Liver (tissue), 9 donors: Measurements from ENCODE around the gene CNPY3. TPM values are rescaled to one million over a fixed set of nuclear protein-coding genes. Genes with fewer than 3 reads are reported as not detected.

Experiments
- DNase-seq: peaks from one replicate; pipeline ENCODE4 v3.0.0-alpha.2; 2017; ENCODE audit warnings: low spot score
- H3K27ac ChIP-seq, 2 donors: one replicate each; pipeline ENCODE4 v1.7.0; 2013; ENCODE audit warnings: inconsistent platforms in 2 of 2, low read length in 2 of 2, control low read depth in 1 of 2, low read depth in 1 of 2, mild to moderate bottlenecking in 1 of 2
- H3K27me3 ChIP-seq, 4 donors: one replicate each; pipeline versions ENCODE4 v1.6.1 to v1.7.0; 2013; ENCODE audit warnings: low read length in 3 of 4, inconsistent platforms in 1 of 4, mild to moderate bottlenecking in 1 of 4, moderate library complexity in 1 of 4; ENCODE audit not compliant: control insufficient read depth in 4 of 4, insufficient read depth in 4 of 4
- H3K36me3 ChIP-seq, 4 donors: one replicate each; pipeline versions ENCODE4 v1.6.1 to v1.7.0; 2013; ENCODE audit warnings: low read length in 3 of 4, mild to moderate bottlenecking in 3 of 4, low read depth in 1 of 4, moderate library complexity in 1 of 4; ENCODE audit not compliant: control insufficient read depth in 4 of 4, insufficient read depth in 3 of 4
- H3K4me1 ChIP-seq, 4 donors: one replicate each; pipeline versions ENCODE4 v1.6.1 to v1.7.0; 2013; ENCODE audit warnings: low read length in 3 of 4, mild to moderate bottlenecking in 3 of 4, moderate library complexity in 1 of 4; ENCODE audit not compliant: control insufficient read depth in 4 of 4, insufficient read depth in 4 of 4
- H3K4me3 ChIP-seq, 3 donors: one replicate each; pipeline versions ENCODE4 v1.6.1 to v1.7.0; 2013; ENCODE audit warnings: low read length in 3 of 3, control low read depth in 1 of 3, low read depth in 1 of 3, mild to moderate bottlenecking in 1 of 3
- H3K9ac ChIP-seq, 2 donors: one replicate each; pipeline ENCODE4 v1.7.0; 2013; ENCODE audit warnings: low read length in 2 of 2, mild to moderate bottlenecking in 2 of 2, moderate library complexity in 2 of 2, control low read depth in 1 of 2, low read depth in 1 of 2
- H3K9me3 ChIP-seq, 4 donors: one replicate each; pipeline versions ENCODE4 v1.6.1 to v1.7.0; 2013; ENCODE audit warnings: low read length in 3 of 4; ENCODE audit not compliant: control insufficient read depth in 4 of 4
- EGR1 ChIP-seq, 2 donors: IDR thresholded peaks; 2 replicates each; pipeline ENCODE4 v1.6.1; 2016 to 2018; ENCODE audit warnings: antibody characterized with exemption in 2 of 2, low read depth in 2 of 2
- FOXA1 ChIP-seq: IDR thresholded peaks from 2 replicates; pipeline ENCODE4 v1.6.1; 2016; ENCODE audit warnings: antibody characterized with exemption
- FOXA2 ChIP-seq: IDR thresholded peaks from 2 replicates; pipeline ENCODE4 v1.6.1; 2016; ENCODE audit warnings: antibody characterized with exemption
- GABPA ChIP-seq, 2 donors: IDR thresholded peaks in 1 of 2; conservative IDR thresholded peaks in 1 of 2; 2 replicates each; pipeline ENCODE4 v1.6.1; 2016; ENCODE audit warnings: antibody characterized with exemption in 2 of 2, mild to moderate bottlenecking in 1 of 2, moderate library complexity in 1 of 2
- HNF4A ChIP-seq, 2 donors: conservative IDR thresholded peaks; 2 replicates each; pipeline ENCODE4 v1.6.1; 2016; ENCODE audit warnings: antibody characterized with exemption in 2 of 2, mild to moderate bottlenecking in 2 of 2
- HNF4G ChIP-seq: IDR thresholded peaks from 2 replicates; pipeline ENCODE4 v1.6.1; 2016; ENCODE audit warnings: antibody characterized with exemption
- JUND ChIP-seq, 2 donors: IDR thresholded peaks; 2 replicates each; pipeline ENCODE4 v1.6.1; 2016; ENCODE audit warnings: antibody characterized with exemption in 2 of 2
- NR2F2 ChIP-seq: IDR thresholded peaks from 2 replicates; pipeline ENCODE4 v1.6.1; 2016; ENCODE audit warnings: antibody characterized with exemption
- RAD21 ChIP-seq, 2 donors: IDR thresholded peaks; 2 replicates each; pipeline ENCODE4 v1.6.1; 2016; ENCODE audit warnings: antibody characterized with exemption in 2 of 2, mild to moderate bottlenecking in 2 of 2
- RXRA ChIP-seq, 2 donors: IDR thresholded peaks; 2 replicates each; pipeline ENCODE4 v1.6.1; 2017 to 2018; ENCODE audit warnings: antibody characterized with exemption in 2 of 2, mild to moderate bottlenecking in 1 of 2
- SP1 ChIP-seq: IDR thresholded peaks from 2 replicates; pipeline ENCODE4 v1.6.1; 2018; ENCODE audit warnings: antibody characterized with exemption, mild to moderate bottlenecking
- TAF1 ChIP-seq: conservative IDR thresholded peaks from 2 replicates; pipeline ENCODE4 v1.6.1; 2016; ENCODE audit warnings: antibody characterized with exemption, mild to moderate bottlenecking
- YY1 ChIP-seq: IDR thresholded peaks from 2 replicates; pipeline ENCODE4 v1.6.1; 2016; ENCODE audit warnings: antibody characterized with exemption, mild to moderate bottlenecking
- WGBS: extraction: QIAGEN DNeasy Blood & Tissue Kit; methylation state at CpG from one replicate; pipeline ENCODE4 v1.1.7; 2013; 5-methylcytosine and 5-hydroxymethylcytosine counted together
- polyA plus RNA-seq, 2 donors: library from polyadenylated mRNA; stranded (reverse) in 1 of 2; unstranded in 1 of 2; fragments of 200-250 nt in 1 of 2; fragments of >200 nt in 1 of 2; fragmentation: Nextera tagmentation in 1 of 2; extraction: Ambion mirVana in 1 of 2; gene quantifications; one replicate each; pipeline versions ENCODE4 v1.2.1 to v1.2.3, GENCODE V29; 2013 to 2015
- total RNA-seq, 2 donors: library from RNA; depleted of rRNA; stranded (reverse); fragments of >200 nt; gene quantifications; one replicate each; pipeline ENCODE4 v1.2.3, GENCODE V29; 2014
- TF ChIP-seq, protein P1 (sequence below): fragments of 150-350 bp; IDR thresholded peaks from 2 replicates; pipeline ENCODE4 v1.5.1; 2017; ENCODE audit warnings: improper control_type of control experiment, low read depth, low read length; ENCODE audit not compliant: missing input control
- TF ChIP-seq, protein P2 (sequence below): IDR thresholded peaks from 2 replicates; pipeline ENCODE4 v1.6.1; 2016; ENCODE audit warnings: antibody characterized with exemption
- TF ChIP-seq, protein P3 (sequence below): IDR thresholded peaks from 2 replicates; pipeline ENCODE4 v1.6.1; 2016; ENCODE audit warnings: antibody characterized with exemption, mild to moderate bottlenecking
- TF ChIP-seq, protein P4 (sequence below): IDR thresholded peaks from 2 replicates; pipeline ENCODE4 v1.6.1; 2016; ENCODE audit warnings: antibody characterized with exemption
- TF ChIP-seq, protein P5 (sequence below): IDR thresholded peaks from 2 replicates; pipeline ENCODE4 v1.6.1; 2016; ENCODE audit warnings: antibody characterized with exemption
- donor health status: healthy.
- donor health status: healthy.
- donor health status: healthy.
- donor health status: healthy.
- donor health status: healthy.

The CNPY3 gene
- total and polyA plus RNA-seq, 4 donors, result 17.2 to 41.0 (median 27.2) TPM

DNA sequence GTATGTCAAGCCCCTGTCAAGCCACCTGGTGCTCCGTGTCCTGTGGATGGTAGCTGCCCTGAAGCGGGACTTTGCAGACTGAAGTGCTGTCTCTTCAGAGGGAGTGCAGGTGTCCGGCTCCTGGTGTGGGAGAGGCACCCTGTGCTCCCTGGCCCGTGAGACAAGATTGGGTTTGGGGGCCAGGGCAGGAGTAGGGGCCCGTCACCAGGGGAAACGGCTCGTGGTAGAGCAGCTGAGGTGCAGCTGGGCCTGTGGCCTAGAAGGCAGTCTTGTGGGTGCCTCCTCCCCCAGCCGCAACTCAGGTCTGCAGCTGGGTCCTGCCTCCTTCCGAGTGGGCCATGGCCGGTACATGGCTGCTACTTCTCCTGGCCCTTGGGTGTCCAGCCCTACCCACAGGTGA lies 13.5 kb upstream of the CNPY3 start, which contains the start of gene PTCRA:
PTCRA (plus strand) TSS at position 322 of the 400 bp plus-strand sequence; CDS start at position 339, 17 bp downstream.
- TF ChIP-seq, protein P1, sequence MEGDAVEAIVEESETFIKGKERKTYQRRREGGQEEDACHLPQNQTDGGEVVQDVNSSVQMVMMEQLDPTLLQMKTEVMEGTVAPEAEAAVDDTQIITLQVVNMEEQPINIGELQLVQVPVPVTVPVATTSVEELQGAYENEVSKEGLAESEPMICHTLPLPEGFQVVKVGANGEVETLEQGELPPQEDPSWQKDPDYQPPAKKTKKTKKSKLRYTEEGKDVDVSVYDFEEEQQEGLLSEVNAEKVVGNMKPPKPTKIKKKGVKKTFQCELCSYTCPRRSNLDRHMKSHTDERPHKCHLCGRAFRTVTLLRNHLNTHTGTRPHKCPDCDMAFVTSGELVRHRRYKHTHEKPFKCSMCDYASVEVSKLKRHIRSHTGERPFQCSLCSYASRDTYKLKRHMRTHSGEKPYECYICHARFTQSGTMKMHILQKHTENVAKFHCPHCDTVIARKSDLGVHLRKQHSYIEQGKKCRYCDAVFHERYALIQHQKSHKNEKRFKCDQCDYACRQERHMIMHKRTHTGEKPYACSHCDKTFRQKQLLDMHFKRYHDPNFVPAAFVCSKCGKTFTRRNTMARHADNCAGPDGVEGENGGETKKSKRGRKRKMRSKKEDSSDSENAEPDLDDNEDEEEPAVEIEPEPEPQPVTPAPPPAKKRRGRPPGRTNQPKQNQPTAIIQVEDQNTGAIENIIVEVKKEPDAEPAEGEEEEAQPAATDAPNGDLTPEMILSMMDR, result no peak
- TF ChIP-seq YY1 (no peak), RXRA (IDR thresholded peaks at IDR 0.05) (no peak), SP1 (no peak), JUND (IDR thresholded peaks at IDR 0.05) (no peak), RAD21 (IDR thresholded peaks at IDR 0.05) (no peak), EGR1 (IDR thresholded peaks at IDR 0.05; ENCODE audit: low read depth in 2 of 2) (no peak), TAF1 (no peak), GABPA (IDR thresholded peaks at IDR 0.05 in 1 of 2, conservative IDR thresholded peaks at IDR 0.05 in 1 of 2) (no peak)
- Histone ChIP-seq H3K27me3 (no peaks in the 10 kb centered on the region), H3K4me3 (no peak within 1 kb of the TSS), H3K9me3 (no peaks in the 10 kb centered on the region), H3K9ac (no peak within 1 kb of the TSS), H3K36me3 (no peaks in the 10 kb centered on the region), H3K4me1 (peaks cover 0 to 6% (median 3%) of the 10 kb centered on the region in 4 donors), H3K27ac (no peak within 1 kb of the TSS)
- DNase-seq, result no peak
- 89% methylated on average over 10 of the region's 10 CpGs for WGBS

DNA sequence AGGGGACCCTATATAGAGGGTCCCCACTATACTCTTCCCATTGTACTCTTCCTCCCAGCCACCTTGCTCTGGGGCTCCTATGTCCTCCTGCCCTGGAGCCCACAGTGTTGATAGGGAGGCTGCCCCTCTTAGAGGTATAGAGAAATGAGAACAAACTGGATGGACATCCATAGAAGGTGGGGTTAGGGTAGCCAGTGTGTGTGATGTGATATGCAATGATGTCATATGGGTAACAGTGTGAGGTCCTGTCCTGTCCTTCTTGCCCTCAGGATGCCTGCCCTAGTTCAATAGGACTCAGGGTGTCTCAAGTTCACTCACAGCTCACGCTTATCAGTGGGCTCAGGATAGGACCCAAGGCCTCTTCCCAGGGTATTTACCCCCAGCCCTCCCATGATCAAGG lies 13.0 kb upstream of the CNPY3 start:
- WGBS, result 93% methylated on average over 1 of the region's 1 CpG
- no peak for DNase-seq
- Histone ChIP-seq H3K9ac (no peak overlapping the region), H3K27me3 (no peaks in the 10 kb centered on the region), H3K4me1 (peaks cover 0 to 4% (median 2%) of the 10 kb centered on the region in 4 donors), H3K9me3 (no peaks in the 10 kb centered on the region), H3K4me3 (no peak overlapping the region), H3K36me3 (no peaks in the 10 kb centered on the region), H3K27ac (no peak overlapping the region)
- TF ChIP-seq, protein P2, sequence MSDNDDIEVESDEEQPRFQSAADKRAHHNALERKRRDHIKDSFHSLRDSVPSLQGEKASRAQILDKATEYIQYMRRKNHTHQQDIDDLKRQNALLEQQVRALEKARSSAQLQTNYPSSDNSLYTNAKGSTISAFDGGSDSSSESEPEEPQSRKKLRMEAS, result no peak
- TF ChIP-seq RXRA (IDR thresholded peaks at IDR 0.05), result no peak
- TF ChIP-seq, protein P3, sequence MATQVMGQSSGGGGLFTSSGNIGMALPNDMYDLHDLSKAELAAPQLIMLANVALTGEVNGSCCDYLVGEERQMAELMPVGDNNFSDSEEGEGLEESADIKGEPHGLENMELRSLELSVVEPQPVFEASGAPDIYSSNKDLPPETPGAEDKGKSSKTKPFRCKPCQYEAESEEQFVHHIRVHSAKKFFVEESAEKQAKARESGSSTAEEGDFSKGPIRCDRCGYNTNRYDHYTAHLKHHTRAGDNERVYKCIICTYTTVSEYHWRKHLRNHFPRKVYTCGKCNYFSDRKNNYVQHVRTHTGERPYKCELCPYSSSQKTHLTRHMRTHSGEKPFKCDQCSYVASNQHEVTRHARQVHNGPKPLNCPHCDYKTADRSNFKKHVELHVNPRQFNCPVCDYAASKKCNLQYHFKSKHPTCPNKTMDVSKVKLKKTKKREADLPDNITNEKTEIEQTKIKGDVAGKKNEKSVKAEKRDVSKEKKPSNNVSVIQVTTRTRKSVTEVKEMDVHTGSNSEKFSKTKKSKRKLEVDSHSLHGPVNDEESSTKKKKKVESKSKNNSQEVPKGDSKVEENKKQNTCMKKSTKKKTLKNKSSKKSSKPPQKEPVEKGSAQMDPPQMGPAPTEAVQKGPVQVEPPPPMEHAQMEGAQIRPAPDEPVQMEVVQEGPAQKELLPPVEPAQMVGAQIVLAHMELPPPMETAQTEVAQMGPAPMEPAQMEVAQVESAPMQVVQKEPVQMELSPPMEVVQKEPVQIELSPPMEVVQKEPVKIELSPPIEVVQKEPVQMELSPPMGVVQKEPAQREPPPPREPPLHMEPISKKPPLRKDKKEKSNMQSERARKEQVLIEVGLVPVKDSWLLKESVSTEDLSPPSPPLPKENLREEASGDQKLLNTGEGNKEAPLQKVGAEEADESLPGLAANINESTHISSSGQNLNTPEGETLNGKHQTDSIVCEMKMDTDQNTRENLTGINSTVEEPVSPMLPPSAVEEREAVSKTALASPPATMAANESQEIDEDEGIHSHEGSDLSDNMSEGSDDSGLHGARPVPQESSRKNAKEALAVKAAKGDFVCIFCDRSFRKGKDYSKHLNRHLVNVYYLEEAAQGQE, result no peak
- TF ChIP-seq TAF1, result no peak
- TF ChIP-seq, protein P4, sequence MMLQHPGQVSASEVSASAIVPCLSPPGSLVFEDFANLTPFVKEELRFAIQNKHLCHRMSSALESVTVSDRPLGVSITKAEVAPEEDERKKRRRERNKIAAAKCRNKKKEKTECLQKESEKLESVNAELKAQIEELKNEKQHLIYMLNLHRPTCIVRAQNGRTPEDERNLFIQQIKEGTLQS, result no peak
- TF ChIP-seq YY1, result no peak
- TF ChIP-seq FOXA1, result no peak
- TF ChIP-seq, protein P1, result no peak
- no peak for TF ChIP-seq GABPA (IDR thresholded peaks at IDR 0.05 in 1 of 2, conservative IDR thresholded peaks at IDR 0.05 in 1 of 2)
- TF ChIP-seq NR2F2, result no peak
- no peak for TF ChIP-seq FOXA2
- TF ChIP-seq EGR1 (IDR thresholded peaks at IDR 0.05; ENCODE audit: low read depth in 2 of 2), result no peak
- TF ChIP-seq HNF4G, result no peak
- no peak for TF ChIP-seq HNF4A (conservative IDR thresholded peaks at IDR 0.05)
- TF ChIP-seq SP1, result no peak
- TF ChIP-seq, protein P5, sequence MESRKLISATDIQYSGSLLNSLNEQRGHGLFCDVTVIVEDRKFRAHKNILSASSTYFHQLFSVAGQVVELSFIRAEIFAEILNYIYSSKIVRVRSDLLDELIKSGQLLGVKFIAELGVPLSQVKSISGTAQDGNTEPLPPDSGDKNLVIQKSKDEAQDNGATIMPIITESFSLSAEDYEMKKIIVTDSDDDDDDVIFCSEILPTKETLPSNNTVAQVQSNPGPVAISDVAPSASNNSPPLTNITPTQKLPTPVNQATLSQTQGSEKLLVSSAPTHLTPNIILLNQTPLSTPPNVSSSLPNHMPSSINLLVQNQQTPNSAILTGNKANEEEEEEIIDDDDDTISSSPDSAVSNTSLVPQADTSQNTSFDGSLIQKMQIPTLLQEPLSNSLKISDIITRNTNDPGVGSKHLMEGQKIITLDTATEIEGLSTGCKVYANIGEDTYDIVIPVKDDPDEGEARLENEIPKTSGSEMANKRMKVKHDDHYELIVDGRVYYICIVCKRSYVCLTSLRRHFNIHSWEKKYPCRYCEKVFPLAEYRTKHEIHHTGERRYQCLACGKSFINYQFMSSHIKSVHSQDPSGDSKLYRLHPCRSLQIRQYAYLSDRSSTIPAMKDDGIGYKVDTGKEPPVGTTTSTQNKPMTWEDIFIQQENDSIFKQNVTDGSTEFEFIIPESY, result no peak
- TF ChIP-seq JUND (IDR thresholded peaks at IDR 0.05), result no peak
- no peak for TF ChIP-seq RAD21 (IDR thresholded peaks at IDR 0.05)
